Liver (tissue), 3 donors: ENCODE data around the gene RSPO4.

Experiments used
- ATF3 ChIP-seq: IDR thresholded peaks from 2 replicates; pipeline ENCODE4 v1.6.1; 2016; ENCODE audit warnings: antibody characterized with exemption
- CTCF ChIP-seq: fragments of 150-350 bp; IDR thresholded peaks from 2 replicates; pipeline ENCODE4 v1.5.1; 2017; ENCODE audit warnings: improper control_type of control experiment, low read depth, low read length; ENCODE audit not compliant: missing input control
- GABPA ChIP-seq, 2 donors: IDR thresholded peaks in 1 of 2; conservative IDR thresholded peaks in 1 of 2; 2 replicates each; pipeline ENCODE4 v1.6.1; 2016; ENCODE audit warnings: antibody characterized with exemption in 2 of 2, mild to moderate bottlenecking in 1 of 2, moderate library complexity in 1 of 2
- JUND ChIP-seq, 2 donors: IDR thresholded peaks; 2 replicates each; pipeline ENCODE4 v1.6.1; 2016; ENCODE audit warnings: antibody characterized with exemption in 2 of 2
- MAX ChIP-seq: IDR thresholded peaks from 2 replicates; pipeline ENCODE4 v1.6.1; 2016; ENCODE audit warnings: antibody characterized with exemption
- RAD21 ChIP-seq, 2 donors: IDR thresholded peaks; 2 replicates each; pipeline ENCODE4 v1.6.1; 2016; ENCODE audit warnings: antibody characterized with exemption in 2 of 2, mild to moderate bottlenecking in 2 of 2
- REST ChIP-seq: IDR thresholded peaks from 2 replicates; pipeline ENCODE4 v1.6.1; 2016; ENCODE audit warnings: antibody characterized with exemption, mild to moderate bottlenecking
- SP1 ChIP-seq: IDR thresholded peaks from 2 replicates; pipeline ENCODE4 v1.6.1; 2018; ENCODE audit warnings: antibody characterized with exemption, mild to moderate bottlenecking
- YY1 ChIP-seq: IDR thresholded peaks from 2 replicates; pipeline ENCODE4 v1.6.1; 2016; ENCODE audit warnings: antibody characterized with exemption, mild to moderate bottlenecking
- ZBTB33 ChIP-seq: IDR thresholded peaks from 2 replicates; pipeline ENCODE4 v1.6.1; 2016; ENCODE audit warnings: antibody characterized with exemption
- donor health status: healthy.
- donor health status: healthy.

GRCh38 chr20:1020614-1021013 is 18.5 kb upstream of the RSPO4 start:
- TF ChIP-seq YY1 (no peak), ZBTB33 (no peak), ATF3 (no peak), CTCF (no peak), RAD21 (IDR thresholded peaks at IDR 0.05) (no peak), MAX (no peak), REST (no peak), SP1 (no peak), GABPA (IDR thresholded peaks at IDR 0.05 in 1 of 2, conservative IDR thresholded peaks at IDR 0.05 in 1 of 2) (no peak), JUND (IDR thresholded peaks at IDR 0.05) (no peak)
